Activated CD4-positive, alpha-beta T cell treated with anti-CD3 and anti-CD28 coated beads for 36 hours (primary cell): ENCODE measurements around the gene PNO1. TPM values are rescaled to one million over a fixed set of nuclear protein-coding genes. Genes with fewer than 3 reads are reported as not detected.

ENCODE experiments used
- ATAC-seq: fragments of 200-7000 bp; cut with Tn5 transposase; one replicate; pipeline ENCODE4 v1.10.0; 2021; ENCODE audit warnings: mild to moderate bottlenecking, moderate library complexity
- CTCF ChIA-PET: fragments of 350-600 bp; sonication (Branson Sonifier 250); formaldehyde crosslinking; loops from one replicate; lab custom pipeline; 2021; ENCODE audit warnings: antibody characterized with exemption; lab: Charles Lee
- POLR2A ChIA-PET: fragments of 350-600 bp; sonication (Branson Sonifier 250); formaldehyde crosslinking; loops from one replicate; lab custom pipeline; 2021; ENCODE audit warnings: antibody characterized with exemption, inconsistent platforms; lab: Charles Lee
- DNase-seq: peaks from one replicate; pipeline ENCODE4 v3.0.0-alpha.2; 2020
- H3K27ac Mint-ChIP-seq: one replicate; pipeline ENCODE4 v1.8.0; 2021; ENCODE audit warnings: mixed read lengths
- H3K27me3 Mint-ChIP-seq: one replicate; pipeline ENCODE4 v1.8.0; 2021; ENCODE audit warnings: mixed read lengths
- H3K36me3 Mint-ChIP-seq: one replicate; pipeline ENCODE4 v1.8.0; 2021; ENCODE audit warnings: low read depth, mixed read lengths
- H3K4me1 Mint-ChIP-seq: one replicate; pipeline ENCODE4 v1.8.0; 2021; ENCODE audit warnings: mixed read lengths
- H3K4me3 Mint-ChIP-seq: one replicate; pipeline ENCODE4 v1.8.0; 2021; ENCODE audit warnings: mild to moderate bottlenecking, moderate library complexity, mixed read lengths
- H3K9me3 Mint-ChIP-seq: one replicate; pipeline ENCODE4 v1.8.0; 2021; ENCODE audit warnings: low read depth, mixed read lengths
- intact Hi-C, 2 experiments: fragments of 100-400 bp; cut with DNase I in 1 of 2; cut with micrococcal nuclease in 1 of 2; formaldehyde crosslinking; loops; one replicate each; pipeline versions ENCODE4 v1.14.2 to v1.15.1; 2022 to 2024; cut with DNase I, micrococcal nuclease
- total RNA-seq, 2 experiments: library from RNA; stranded (reverse); gene quantifications; one replicate each; pipeline ENCODE4 v1.2.3, GENCODE V29; 2021

Gene PNO1
- total RNA-seq, 2 experiments from 2014 or later = 15.7 to 20.5 TPM

GRCh38 chr2:68193144-68193543 is 35.5 kb downstream of the PNO1 start:
- ATAC-seq = peak; percentile 36
- DNase-seq = no peak
- Mint-ChIP-seq H3K4me1 (peaks cover 60% of the 10 kb centered on the region), H3K27me3 (no peaks in the 10 kb centered on the region), H3K36me3 (no peaks in the 10 kb centered on the region), H3K27ac (peak overlapping the region; percentile 20), H3K9me3 (no peaks in the 10 kb centered on the region), H3K4me3 (no peak overlapping the region)
- ChIA-PET CTCF (interaction anchor here (1.0 to 1.7 kb wide), 7 partner anchors 9 to 92 kb away, joined by 4 to 6 read pairs (median 5); partner anchors contain the start of gene PNO1), POLR2A (interaction anchor here (0.7 kb wide), 1 partner anchor 15 kb away, joined by 3 read pairs; no protein-coding TSS in a partner anchor)
- intact Hi-C loops = loop anchor here in 1 of 2 experiments (5.0 kb wide), 2 partner anchors 36 to 59 kb away; partner anchors contain the start of genes PNO1 and PPP3R1

DNA sequence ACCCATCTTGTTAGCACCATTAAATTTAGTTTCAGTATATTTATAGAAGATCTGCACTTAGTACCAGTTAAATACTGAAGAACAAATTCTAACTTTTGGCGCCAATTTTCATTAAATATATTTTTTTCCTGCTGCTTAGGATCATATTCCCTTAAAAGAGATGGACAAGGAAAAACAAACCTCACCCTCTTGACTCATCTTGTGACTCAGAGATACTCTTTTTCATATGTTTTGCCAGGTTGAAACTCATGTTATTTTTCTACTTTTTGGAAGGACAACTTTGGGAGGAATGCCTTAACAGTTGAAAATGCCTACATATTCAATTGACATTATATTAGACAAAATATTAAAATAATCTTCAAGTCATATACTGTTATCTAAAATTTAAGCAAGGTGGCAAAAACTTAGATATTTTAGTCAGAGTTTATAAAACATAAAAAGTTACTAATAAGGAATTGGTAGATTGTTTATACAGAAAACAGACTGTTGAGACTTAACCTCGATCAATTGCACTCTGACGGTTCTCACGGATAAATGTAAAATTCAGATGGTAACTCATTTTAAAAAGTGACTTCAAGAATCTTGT is 36.2 kb downstream of the PNO1 start:
- no peak overlapping the region for H3K4me3 Mint-ChIP-seq
- no peak overlapping the region for H3K27ac Mint-ChIP-seq
- H3K27me3 Mint-ChIP-seq = no peaks in the 10 kb centered on the region
- DNase-seq = no peak
- POLR2A ChIA-PET = no interaction called here
- H3K4me1 Mint-ChIP-seq = peaks cover 57% of the 10 kb centered on the region
- CTCF ChIA-PET = interaction anchor here (0.8 to 2.9 kb wide), 8 partner anchors 9 to 91 kb away, joined by 3 to 29 read pairs (median 4); no protein-coding TSS in a partner anchor
- ATAC-seq = no peak
- no peaks in the 10 kb centered on the region for H3K9me3 Mint-ChIP-seq
- intact Hi-C loops = loop anchor here in 1 of 2 experiments (5.0 kb wide), 2 partner anchors 37 to 58 kb away; partner anchors contain the start of genes PNO1 and PPP3R1
- no peaks in the 10 kb centered on the region for H3K36me3 Mint-ChIP-seq

DNA sequence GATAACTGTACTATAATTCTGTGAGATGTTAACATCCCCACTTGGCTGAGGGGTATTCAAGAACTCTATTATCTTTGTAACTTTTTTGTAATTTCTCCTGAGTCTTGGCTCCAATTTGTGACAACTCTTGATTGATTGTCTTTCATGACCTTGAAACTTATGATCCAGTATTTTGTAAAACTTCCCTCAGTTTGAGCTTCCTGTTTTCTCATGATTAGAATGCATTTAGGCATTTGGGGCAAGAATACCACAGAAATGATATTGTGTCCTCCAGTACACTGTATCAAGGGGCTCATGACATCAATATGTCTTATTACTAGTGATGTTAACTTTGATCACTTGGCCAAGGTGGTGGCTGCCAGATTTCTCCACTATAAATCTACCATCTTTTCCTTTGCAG is 37.4 kb downstream of the PNO1 start:
- Mint-ChIP-seq H3K4me1 (peaks cover 52% of the 10 kb centered on the region), H3K9me3 (no peaks in the 10 kb centered on the region), H3K27ac (no peak overlapping the region), H3K36me3 (no peaks in the 10 kb centered on the region), H3K4me3 (no peak overlapping the region), H3K27me3 (no peaks in the 10 kb centered on the region)
- CTCF ChIA-PET = interaction anchor here (0.6 to 2.9 kb wide), 13 partner anchors 10 to 140 kb away, joined by 3 to 29 read pairs (median 8); no protein-coding TSS in a partner anchor
- intact Hi-C loops = no loop called here
- POLR2A ChIA-PET = no interaction called here
- DNase-seq (no peak), ATAC-seq (no peak)

DNA sequence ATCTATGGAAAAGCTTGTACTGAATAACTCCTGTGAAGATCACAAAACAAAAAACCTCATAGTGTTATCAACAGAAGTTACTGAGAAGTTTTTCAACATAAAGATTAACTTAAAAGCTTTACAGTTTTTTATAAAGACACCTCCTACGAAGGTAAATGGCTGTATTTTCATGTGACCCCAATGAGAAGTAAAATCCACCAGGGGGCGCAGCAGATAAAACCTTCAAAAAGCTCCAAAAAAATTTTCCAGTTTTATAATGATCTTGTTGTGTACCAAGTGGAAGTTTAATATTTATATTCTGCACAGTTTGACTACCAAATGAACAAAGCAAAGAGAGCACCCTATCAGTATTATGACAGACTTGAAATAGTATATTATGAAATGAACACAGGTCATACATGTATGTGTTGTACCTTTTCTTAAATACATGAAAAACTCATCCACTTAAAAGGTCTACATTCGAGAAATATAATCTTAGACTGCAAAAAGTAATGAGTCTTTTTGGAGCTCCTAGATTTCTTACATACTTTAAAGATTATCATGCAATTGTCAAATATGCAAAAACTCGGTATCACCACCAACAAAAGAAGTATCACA is 38.5 kb downstream of the PNO1 start:
- intact Hi-C loops = loop anchor here in 1 of 2 experiments (1.0 to 2.0 kb wide), 2 partner anchors 87 to 245 kb away; no protein-coding TSS in a partner anchor
- ATAC-seq = no peak

GRCh38 chr2:68200157-68200787 is 42.6 kb downstream of the PNO1 start:
- POLR2A ChIA-PET = no interaction called here
- Mint-ChIP-seq H3K36me3 (peaks cover 6% of the 10 kb centered on the region), H3K27ac (no peak overlapping the region), H3K9me3 (no peaks in the 10 kb centered on the region), H3K4me1 (peaks cover 58% of the 10 kb centered on the region), H3K27me3 (no peaks in the 10 kb centered on the region), H3K4me3 (no peak overlapping the region)
- CTCF ChIA-PET = interaction anchor here (0.8 to 6.0 kb wide), 3 partner anchors 10 to 47 kb away, joined by 3 to 31 read pairs (median 3); no protein-coding TSS in a partner anchor
- ATAC-seq (no peak), DNase-seq (no peak)
- intact Hi-C loops = loop anchor here (2.0 to 10.0 kb wide), 3 partner anchors 19 to 535 kb away; partner anchors contain the start of gene ARHGAP25 (in 1 of the 2)

More for the DNA sequence above, 38.5 kb downstream of the PNO1 start:
- Mint-ChIP-seq H3K36me3 (peaks cover 2% of the 10 kb centered on the region), H3K4me3 (no peak overlapping the region), H3K27ac (no peak overlapping the region), H3K4me1 (peaks cover 52% of the 10 kb centered on the region), H3K9me3 (no peaks in the 10 kb centered on the region), H3K27me3 (no peaks in the 10 kb centered on the region)
- POLR2A ChIA-PET = no interaction called here
- CTCF ChIA-PET = interaction anchor here (0.6 to 2.9 kb wide), 28 partner anchors 9 to 245 kb away, joined by 3 to 29 read pairs (median 4); partner anchors contain the start of gene PNO1
- peak; percentile 57 for DNase-seq

DNA sequence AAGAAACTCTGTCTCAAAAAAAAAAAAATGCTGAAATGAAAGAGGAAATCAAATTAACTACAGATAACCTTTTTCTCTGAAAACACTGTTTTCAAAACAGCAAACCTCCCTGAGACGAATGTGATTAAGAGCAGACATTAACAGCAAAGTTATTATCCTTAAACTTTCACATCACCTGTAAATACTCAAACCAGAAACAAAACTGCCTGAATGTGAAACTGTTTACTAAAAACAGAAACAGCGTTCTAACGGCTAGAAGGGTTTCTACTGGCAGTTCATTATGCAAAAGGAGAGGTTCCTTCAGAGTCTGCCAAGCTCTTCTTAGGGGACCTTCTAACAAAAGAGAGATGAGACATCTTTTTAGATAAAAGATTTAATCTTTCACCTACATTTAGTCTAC is 45.9 kb downstream of the PNO1 start:
- no peaks in the 10 kb centered on the region for H3K9me3 Mint-ChIP-seq
- DNase-seq (no peak), ATAC-seq (peak; percentile 94)
- intact Hi-C loops = loop anchor here (1.0 to 10.0 kb wide), 5 partner anchors 34 to 531 kb away; partner anchors contain the start of genes ARHGAP25 (in 1 of the 2), PNO1 (in 1 of the 2) and PPP3R1 (in 1 of the 2)
- H3K4me3 Mint-ChIP-seq = peak overlapping the region; percentile 58
- ChIA-PET POLR2A (interaction anchor here (0.7 to 1.4 kb wide), 2 partner anchors 41 to 46 kb away, joined by 3 to 7 read pairs; no protein-coding TSS in a partner anchor), CTCF (interaction anchor here (0.6 to 6.0 kb wide), 7 partner anchors 15 to 580 kb away, joined by 3 to 31 read pairs (median 3); partner anchors contain the start of gene PNO1)
- H3K36me3 Mint-ChIP-seq = peaks cover 13% of the 10 kb centered on the region
- H3K4me1 Mint-ChIP-seq = peaks cover 74% of the 10 kb centered on the region
- no peaks in the 10 kb centered on the region for H3K27me3 Mint-ChIP-seq
- peak overlapping the region; percentile 86 for H3K27ac Mint-ChIP-seq

DNA sequence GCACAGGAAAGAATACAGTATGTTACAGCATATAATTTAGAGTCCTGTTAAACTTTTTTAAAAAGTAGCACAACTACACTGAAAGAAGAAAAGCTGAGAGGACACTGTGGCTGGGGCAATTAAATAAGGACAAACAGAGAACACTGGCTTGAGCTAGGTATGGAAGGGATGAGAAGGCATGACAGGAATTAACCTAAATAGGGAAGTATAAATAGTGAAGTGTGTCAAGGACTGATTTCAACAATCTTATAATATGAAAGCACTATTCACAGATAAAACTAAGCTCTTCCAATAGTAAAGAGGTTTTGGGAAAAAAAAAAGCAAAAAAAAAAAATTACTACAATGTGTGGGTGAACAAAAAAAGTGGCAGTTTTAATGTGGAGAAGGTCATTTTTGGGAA is 49.1 kb downstream of the PNO1 start:
- H3K9me3 Mint-ChIP-seq = no peaks in the 10 kb centered on the region
- no peak overlapping the region for H3K4me3 Mint-ChIP-seq
- H3K4me1 Mint-ChIP-seq = peaks cover 69% of the 10 kb centered on the region
- intact Hi-C loops = loop anchor here in 1 of 2 experiments (10.0 kb wide), 1 partner anchor 528 kb away; the partner anchor contains the start of gene ARHGAP25
- no peak for ATAC-seq
- no peaks in the 10 kb centered on the region for H3K27me3 Mint-ChIP-seq
- peak overlapping the region; percentile 4 for H3K27ac Mint-ChIP-seq
- POLR2A ChIA-PET = no interaction called here
- CTCF ChIA-PET = interaction anchor here (0.7 to 2.4 kb wide), 7 partner anchors 11 to 129 kb away, joined by 3 to 12 read pairs (median 4); no protein-coding TSS in a partner anchor
- H3K36me3 Mint-ChIP-seq = peaks cover 29% of the 10 kb centered on the region
- DNase-seq = no peak

- DNase-seq (no peak), ATAC-seq (no peak)
- Mint-ChIP-seq H3K4me3 (no peak overlapping the region), H3K4me1 (peaks cover 68% of the 10 kb centered on the region), H3K9me3 (no peaks in the 10 kb centered on the region), H3K27me3 (no peaks in the 10 kb centered on the region), H3K27ac (peak overlapping the region; percentile 1), H3K36me3 (peaks cover 50% of the 10 kb centered on the region)
- intact Hi-C loops = no loop called here
- ChIA-PET POLR2A (no interaction called here), CTCF (no interaction called here)
Measured at GRCh38 chr2:68214381-68214780, 56.7 kb downstream of the PNO1 start.

- intact Hi-C loops = no loop called here
- ChIA-PET POLR2A (interaction anchor here (0.7 kb wide), 1 partner anchor 92 kb away, joined by 4 read pairs; no protein-coding TSS in a partner anchor), CTCF (interaction anchor here (0.8 to 1.6 kb wide), 8 partner anchors 9 to 39 kb away, joined by 3 to 6 read pairs (median 3); no protein-coding TSS in a partner anchor)
- H3K4me1 Mint-ChIP-seq = peaks cover 77% of the 10 kb centered on the region
- H3K27ac Mint-ChIP-seq = no peak overlapping the region
- no peak for DNase-seq
- H3K4me3 Mint-ChIP-seq = no peak overlapping the region
- H3K9me3 Mint-ChIP-seq = no peaks in the 10 kb centered on the region
- H3K36me3 Mint-ChIP-seq = peaks cover 39% of the 10 kb centered on the region
- no peak for ATAC-seq
- no peaks in the 10 kb centered on the region for H3K27me3 Mint-ChIP-seq
Measured at GRCh38 chr2:68216454-68217310, 59.0 kb downstream of the PNO1 start.

- intact Hi-C loops = loop anchor here in 1 of 2 experiments (2.0 kb wide), 1 partner anchor 17 kb away; no protein-coding TSS in a partner anchor
- POLR2A ChIA-PET = no interaction called here
- H3K9me3 Mint-ChIP-seq = no peaks in the 10 kb centered on the region
- no peak overlapping the region for H3K27ac Mint-ChIP-seq
- peaks cover 80% of the 10 kb centered on the region for H3K4me1 Mint-ChIP-seq
- H3K4me3 Mint-ChIP-seq = no peak overlapping the region
- no peaks in the 10 kb centered on the region for H3K27me3 Mint-ChIP-seq
- CTCF ChIA-PET = interaction anchor here (0.6 to 2.4 kb wide), 10 partner anchors 8 to 96 kb away, joined by 3 to 12 read pairs (median 3); no protein-coding TSS in a partner anchor
- peaks cover 37% of the 10 kb centered on the region for H3K36me3 Mint-ChIP-seq
- ATAC-seq (no peak), DNase-seq (no peak)
Measured at GRCh38 chr2:68217729-68218128, 60.0 kb downstream of the PNO1 start.
